Measurements from ENCODE around the gene BCL11B.

BCL11B gene

DNA sequence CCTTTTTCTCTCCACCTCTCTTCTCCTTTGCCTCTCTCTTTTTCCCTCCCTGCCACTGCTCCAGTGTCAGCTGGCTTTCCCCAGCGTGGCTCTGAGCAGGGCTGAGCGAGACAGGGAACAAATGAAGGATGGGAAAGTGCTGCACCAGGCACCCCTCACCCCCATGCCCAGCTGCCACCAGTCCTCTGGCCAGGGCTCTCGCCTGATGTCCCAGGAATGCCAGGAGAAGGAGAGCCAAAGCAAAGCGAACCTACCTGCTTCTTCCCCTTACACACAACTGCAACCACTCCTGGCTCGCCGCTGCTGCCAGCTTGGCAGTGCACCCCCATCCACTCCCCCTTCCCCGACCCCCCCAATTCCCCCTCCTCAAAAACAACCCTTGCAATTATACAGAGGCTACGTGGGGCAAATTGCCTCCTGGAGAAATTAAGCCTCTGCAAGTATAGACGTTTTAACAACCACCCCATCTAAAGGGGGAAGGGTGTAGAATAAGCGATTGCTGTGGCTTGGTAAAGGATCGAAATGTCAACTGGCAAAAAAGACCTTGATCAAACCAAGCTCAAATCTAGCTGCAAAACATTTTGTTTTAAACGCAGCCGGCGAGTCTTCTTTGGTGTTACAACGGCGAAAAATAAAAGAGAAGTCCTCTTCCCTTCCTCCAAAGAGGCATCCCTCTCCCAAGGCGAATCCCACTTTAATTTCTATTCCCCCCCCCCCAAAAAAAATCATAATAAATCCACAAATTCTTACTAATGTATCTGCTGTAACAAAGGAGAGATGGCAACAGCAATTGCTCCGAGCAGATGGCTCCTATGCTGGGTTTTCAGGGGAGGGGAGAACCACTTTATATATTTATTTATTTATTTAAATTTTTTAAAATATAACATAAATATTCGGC, 2.9 kb downstream of the BCL11B start:
- DNase-seq (ENCODE audit: low read depth in 2 of 2): no peak

- no peak for DNase-seq (ENCODE audit: low read depth in 2 of 2)
Measured at GRCh38 chr14:99267837-99268781, 3.9 kb downstream of the BCL11B start.

- DNase-seq (ENCODE audit: low read depth in 2 of 2): no peak
Measured at GRCh38 chr14:99267381-99267780, 4.6 kb downstream of the BCL11B start.

DNA sequence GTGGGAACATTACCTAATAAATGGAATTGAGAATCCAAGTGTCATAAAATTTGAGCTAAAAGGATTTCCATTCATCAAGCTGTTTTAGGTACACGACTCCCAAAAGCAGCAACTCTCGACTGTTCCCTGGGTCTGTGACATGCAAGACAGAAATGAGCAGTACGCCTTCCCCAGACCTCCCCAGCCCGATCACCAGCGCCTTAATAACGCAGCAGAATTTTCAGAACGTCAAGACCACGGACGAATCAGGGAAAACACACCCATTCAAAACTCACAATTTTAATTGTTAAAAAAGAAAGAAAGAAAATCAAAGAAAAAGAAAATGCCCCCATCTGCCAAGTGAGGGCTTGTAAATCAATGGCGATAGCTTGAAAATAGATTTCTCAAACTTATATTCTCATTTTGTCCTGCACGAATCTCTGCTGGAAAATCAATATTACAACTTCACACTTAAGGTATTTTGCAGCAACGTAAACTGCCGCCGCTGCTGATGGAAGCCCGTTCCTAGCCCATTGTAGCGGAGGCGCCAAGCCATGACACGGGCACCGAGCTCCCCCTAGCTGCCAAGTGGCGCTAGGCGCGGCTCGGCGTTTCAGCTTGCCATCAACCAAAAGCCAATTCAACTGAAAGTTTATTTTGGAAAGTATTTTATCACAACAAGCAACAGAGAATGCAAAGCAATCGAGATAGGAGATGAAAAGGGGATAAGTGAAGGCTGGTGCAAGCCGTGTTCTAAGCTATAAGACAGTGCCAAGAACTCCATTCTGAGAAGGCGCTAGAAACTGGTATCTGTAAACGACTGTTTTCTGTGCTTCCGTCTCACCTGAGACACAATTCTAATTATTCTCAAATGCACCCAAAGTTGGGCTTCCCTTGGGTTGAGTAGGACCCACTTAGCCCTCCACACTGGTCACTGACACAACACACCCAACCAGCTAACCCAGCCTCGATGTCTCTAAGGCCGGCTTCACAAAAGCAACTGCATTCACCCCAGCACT, 5.5 kb downstream of the BCL11B start:
- peak; percentile 82 to 85 for DNase-seq (ENCODE audit: low read depth in 2 of 2)

- DNase-seq (ENCODE audit: low read depth in 2 of 2): no peak
Measured at GRCh38 chr14:99265571-99265970, 6.4 kb downstream of the BCL11B start.

- DNase-seq (ENCODE audit: low read depth in 2 of 2): no peak
Measured at GRCh38 chr14:99264691-99265450, 7.1 kb downstream of the BCL11B start.

DNA sequence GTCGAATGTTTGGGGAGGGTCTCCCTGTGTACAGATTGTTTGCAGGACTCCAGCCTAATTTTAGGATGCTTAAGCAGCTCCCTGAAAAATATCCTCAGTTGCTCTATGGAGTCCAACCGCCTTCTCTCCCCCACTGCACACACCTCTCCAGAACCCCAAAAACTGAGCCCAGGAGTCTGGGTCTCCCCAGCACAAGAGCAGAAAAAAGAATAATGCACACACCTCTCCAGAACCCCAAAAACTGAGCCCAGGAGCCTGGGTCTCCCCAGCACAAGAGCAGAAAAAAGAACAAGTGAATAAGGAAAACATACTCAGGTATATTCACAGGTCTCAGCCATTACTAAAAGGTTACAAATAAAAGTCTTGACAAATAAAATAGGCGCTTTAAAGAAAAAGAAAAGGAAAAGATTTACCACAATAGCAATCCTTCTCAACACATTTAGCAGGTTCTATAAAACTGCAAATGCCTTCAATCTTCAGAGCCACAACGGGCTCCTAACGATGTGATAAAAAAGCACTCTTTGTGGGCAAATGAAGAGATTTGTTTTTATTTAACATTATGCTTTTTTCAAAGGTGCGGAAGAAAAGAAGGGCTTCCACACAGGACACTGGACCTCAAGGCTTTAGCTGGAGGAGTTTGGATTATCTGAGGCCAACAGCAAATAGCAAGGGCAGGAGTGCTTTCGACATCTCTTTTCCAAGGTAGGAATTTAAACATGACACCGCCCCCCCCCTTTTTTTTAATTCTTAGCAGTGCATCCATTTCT, 8.2 kb downstream of the BCL11B start:
- DNase-seq (ENCODE audit: low read depth in 2 of 2): no peak

DNA sequence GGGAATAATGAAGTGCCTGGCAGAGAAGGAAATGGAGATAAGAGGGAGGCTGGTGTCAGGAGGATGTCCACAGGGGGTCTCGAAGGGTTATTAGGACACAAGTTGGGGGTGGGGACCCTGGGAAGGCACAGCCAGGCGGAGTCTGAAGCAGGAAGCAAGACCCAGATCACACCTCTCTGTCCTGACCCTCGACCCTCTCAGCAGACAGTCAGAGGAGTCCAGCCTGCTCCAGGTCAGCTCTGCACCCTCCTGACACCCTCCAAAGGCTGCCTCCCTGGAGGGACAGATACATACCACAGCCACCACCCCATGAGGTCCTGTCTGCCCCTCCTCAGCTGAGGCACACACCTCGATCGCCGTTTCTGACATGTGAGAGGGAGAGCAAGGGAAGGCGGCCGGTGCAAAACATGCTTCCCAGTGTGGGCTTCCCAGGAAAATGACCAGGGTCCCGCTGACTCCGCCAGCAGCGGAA, 9.0 kb downstream of the BCL11B start:
- no peak for DNase-seq (ENCODE audit: low read depth in 2 of 2)

- DNase-seq (ENCODE audit: low read depth in 2 of 2): no peak
Measured at GRCh38 chr14:99261912-99262787, 9.8 kb downstream of the BCL11B start.

GRCh38 chr14:99260587-99261551, 11.1 kb downstream of the BCL11B start:
- no peak for DNase-seq (ENCODE audit: low read depth in 2 of 2)

- no peak for DNase-seq (ENCODE audit: low read depth in 2 of 2)
Measured at GRCh38 chr14:99260116-99260515, 11.9 kb downstream of the BCL11B start.

- DNase-seq (ENCODE audit: low read depth in 2 of 2): no peak
Measured at GRCh38 chr14:99258876-99259726, 12.9 kb downstream of the BCL11B start.

DNA sequence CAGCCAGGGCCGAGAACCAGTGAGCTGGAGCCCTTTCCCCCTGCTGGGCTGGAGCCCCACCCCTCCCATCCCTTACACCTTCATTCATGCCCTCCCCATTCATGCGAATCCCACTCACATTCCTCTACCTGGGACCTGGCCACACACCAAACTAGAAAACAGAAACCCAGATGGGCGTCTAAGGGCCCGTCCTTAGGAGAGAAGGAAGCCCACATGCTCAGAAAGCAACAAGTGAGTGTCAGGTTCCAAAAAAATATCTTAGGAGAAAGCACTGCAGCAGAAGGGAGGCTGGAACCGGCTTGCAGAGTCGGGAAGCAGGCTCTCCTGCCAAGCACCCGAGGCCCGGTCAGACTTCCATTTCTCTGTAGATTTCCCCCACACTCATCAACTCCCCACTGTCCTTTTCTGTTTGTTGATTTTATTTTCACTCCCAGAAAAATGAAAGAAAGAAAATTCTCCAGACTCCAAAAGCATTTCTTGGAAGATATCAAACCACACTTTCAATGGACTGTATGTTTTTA, 13.6 kb downstream of the BCL11B start:
- DNase-seq (ENCODE audit: low read depth in 2 of 2): no peak

- no peak for DNase-seq (ENCODE audit: low read depth in 2 of 2)
Measured at GRCh38 chr14:99257673-99258221, 14.2 kb downstream of the BCL11B start.

- no peak for DNase-seq (ENCODE audit: low read depth in 2 of 2)
Measured at GRCh38 chr14:99257122-99257672, 14.8 kb downstream of the BCL11B start.

DNA sequence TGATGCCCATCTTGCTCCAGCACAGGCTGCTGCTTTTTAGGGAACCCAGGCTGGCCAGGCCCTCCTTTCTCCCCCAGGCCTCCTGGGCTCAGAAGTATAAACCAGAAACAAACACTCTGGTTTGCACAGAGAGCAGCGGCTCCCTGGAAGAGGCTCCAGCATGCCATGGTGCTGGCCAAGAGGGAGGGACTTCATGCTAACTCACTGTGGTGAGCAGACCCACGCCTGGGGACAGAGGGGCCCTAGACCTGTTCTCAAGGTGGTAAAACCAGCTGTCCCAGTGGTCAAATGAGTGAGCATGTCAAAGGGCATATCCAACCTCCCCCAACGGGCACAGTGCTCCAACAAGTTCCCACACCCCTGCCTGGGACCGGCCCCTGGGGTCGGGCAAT, 15.5 kb downstream of the BCL11B start:
- no peak for DNase-seq (ENCODE audit: low read depth in 2 of 2)
